GM23338 (cell line): Measurements from ENCODE around the gene AOPEP. TPM values are rescaled to one million over a fixed set of nuclear protein-coding genes. Genes with fewer than 3 reads are reported as not detected.

Source experiments
- ATAC-seq: fragments of 200-7000 bp; cut with Tn5 transposase; 3 replicates; pipeline ENCODE4 v1.9.1; 2020
- DNase-seq: peaks from one replicate; pipeline ENCODE4 v3.0.0-alpha.2; 2015; ENCODE audit warnings: low spot score
- H2AFZ ChIP-seq: fragments of 200-600 bp; sonication (generic); 2 replicates; pipeline ENCODE4 v1.8.0; 2016; ENCODE audit warnings: antibody characterized with exemption, mild to moderate bottlenecking, moderate library complexity
- H3F3A ChIP-seq: fragments of 200-600 bp; sonication (generic); replicated peaks from 2 replicates; pipeline ENCODE4 v1.8.0; 2017; ENCODE audit warnings: antibody characterized with exemption, mixed run types, low read depth
- H3K27ac ChIP-seq: fragments of 200-600 bp; sonication (generic); 2 replicates; pipeline ENCODE4 v1.6.1; 2016; ENCODE audit warnings: low read depth
- H3K27me3 ChIP-seq: fragments of 200-600 bp; sonication (generic); 2 replicates; pipeline ENCODE4 v1.8.0; 2016; ENCODE audit warnings: mild to moderate bottlenecking, mixed run types, moderate library complexity; ENCODE audit not compliant: insufficient read depth
- H3K36me3 ChIP-seq: fragments of 200-600 bp; sonication (generic); 2 replicates; pipeline ENCODE4 v1.8.0; 2016; ENCODE audit warnings: mild to moderate bottlenecking; ENCODE audit not compliant: insufficient read depth
- H3K4me1 ChIP-seq: fragments of 200-600 bp; sonication (generic); 2 replicates; pipeline ENCODE4 v1.8.0; 2016; ENCODE audit warnings: mild to moderate bottlenecking, moderate library complexity; ENCODE audit not compliant: insufficient read depth
- H3K4me2 ChIP-seq: fragments of 200-600 bp; sonication (generic); 2 replicates; pipeline ENCODE4 v1.7.1; 2017; ENCODE audit warnings: mixed run types
- H3K4me3 ChIP-seq: fragments of 200-600 bp; sonication (generic); 2 replicates; pipeline ENCODE4 v1.6.1; 2016; ENCODE audit warnings: mixed run types
- H3K79me2 ChIP-seq: fragments of 200-600 bp; sonication (generic); replicated peaks from 2 replicates; pipeline ENCODE4 v1.8.0; 2017; ENCODE audit warnings: mild to moderate bottlenecking; ENCODE audit not compliant: insufficient read depth
- H3K9me2 ChIP-seq: fragments of 200-600 bp; sonication (generic); 2 replicates; pipeline ENCODE4 v1.8.0; 2017; ENCODE audit not compliant: insufficient read depth
- H4K20me1 ChIP-seq: fragments of 200-600 bp; sonication (generic); replicated peaks from 2 replicates; pipeline ENCODE4 v1.8.0; 2017; ENCODE audit warnings: mild to moderate bottlenecking; ENCODE audit not compliant: insufficient read depth
- H3K27ac Mint-ChIP-seq: 2 replicates; pipeline ENCODE4 v1.8.0; 2020; ENCODE audit warnings: inconsistent platforms, mild to moderate bottlenecking, moderate library complexity, mixed read lengths
- H3K27me3 Mint-ChIP-seq: 3 replicates; pipeline ENCODE4 v1.8.0; 2022; ENCODE audit warnings: low read depth, mild to moderate bottlenecking, moderate library complexity, mixed read lengths, inconsistent platforms; ENCODE audit not compliant: insufficient read depth, poor library complexity
- H3K36me3 Mint-ChIP-seq: 3 replicates; pipeline ENCODE4 v1.8.0; 2021; ENCODE audit warnings: low read depth, mild to moderate bottlenecking, inconsistent platforms, moderate library complexity, mixed read lengths
- H3K4me1 Mint-ChIP-seq: 3 replicates; pipeline ENCODE4 v1.8.0; 2020; ENCODE audit warnings: mild to moderate bottlenecking, inconsistent platforms, mixed read lengths
- H3K4me3 Mint-ChIP-seq: 3 replicates; pipeline ENCODE4 v1.8.0; 2021; ENCODE audit warnings: moderate library complexity, mild to moderate bottlenecking, inconsistent platforms, mixed read lengths
- H3K9me3 Mint-ChIP-seq: 3 replicates; pipeline ENCODE4 v1.8.0; 2020; ENCODE audit warnings: moderate library complexity, mild to moderate bottlenecking, inconsistent platforms, mixed read lengths
- CREB1 ChIP-seq: fragments of 250-450 bp; sonication (Bioruptor Pico); IDR thresholded peaks from 2 replicates; pipeline ENCODE4 v1.5.0; 2020; ENCODE audit warnings: low read depth, mild to moderate bottlenecking, moderate library complexity
- EZH2 ChIP-seq: fragments of 200-600 bp; sonication (generic); IDR thresholded peaks from one replicate; pipeline ENCODE4 v1.8.0; 2017; ENCODE audit warnings: antibody characterized with exemption, mild to moderate bottlenecking, low read depth; ENCODE audit not compliant: unreplicated experiment
- EZH2phosphoT487 ChIP-seq: fragments of 200-600 bp; sonication (generic); IDR thresholded peaks from one replicate; pipeline ENCODE4 v1.8.1; 2018; ENCODE audit warnings: antibody characterized with exemption; ENCODE audit not compliant: unreplicated experiment
- JUNB ChIP-seq: IDR thresholded peaks from one replicate; pipeline ENCODE4 v1.6.1; 2016; ENCODE audit warnings: antibody characterized with exemption; ENCODE audit not compliant: unreplicated experiment
- NANOG ChIP-seq: IDR thresholded peaks from 2 replicates; pipeline ENCODE4 v1.6.1; 2016; ENCODE audit warnings: antibody characterized with exemption, borderline replicate concordance
- POLR2AphosphoS5 ChIP-seq: IDR thresholded peaks from 2 replicates; pipeline ENCODE4 v1.6.1; 2016; ENCODE audit warnings: antibody characterized with exemption, low read depth
- STAT1 ChIP-seq: IDR thresholded peaks from one replicate; pipeline ENCODE4 v1.6.1; 2016; ENCODE audit warnings: antibody characterized with exemption; ENCODE audit not compliant: unreplicated experiment
- ZNF114 ChIP-seq: fragments of 250-450 bp; sonication (Bioruptor Pico); IDR thresholded peaks from 2 replicates; pipeline ENCODE4 v1.5.0; 2020; ENCODE audit warnings: mild to moderate bottlenecking, moderate library complexity
- ZNF331 ChIP-seq: fragments of 250-450 bp; sonication (Bioruptor Pico); IDR thresholded peaks from 2 replicates; pipeline ENCODE4 v1.5.0; 2020; ENCODE audit warnings: low read depth, mild to moderate bottlenecking, moderate library complexity
- polyA plus RNA-seq: library from polyadenylated mRNA; unstranded; fragments of >200 nt; fragmentation: Nextera tagmentation; extraction: Ambion mirVana; gene quantifications from 2 replicates; pipeline ENCODE4 v1.2.1, GENCODE V29; 2016
- total RNA-seq: library from RNA; depleted of rRNA; stranded (reverse); fragments of >200 nt; shearing (Covaris generic); gene quantifications from 2 replicates; pipeline ENCODE4 v1.2.3, GENCODE V29; 2014
- TF ChIP-seq, protein P1 (sequence below): IDR thresholded peaks from one replicate; pipeline ENCODE4 v1.6.1; 2018; ENCODE audit warnings: antibody characterized with exemption; ENCODE audit not compliant: unreplicated experiment
- TF ChIP-seq, protein P2 (sequence below), 2 experiments: fragments of 200-600 bp in 1 of 2; sonication (generic) in 1 of 2; conservative IDR thresholded peaks; 2 replicates each; pipeline versions ENCODE4 v1.5.1 to v1.6.1; 2016 to 2017; ENCODE audit warnings: antibody characterized with exemption in 2 of 2, low read depth in 2 of 2, mild to moderate bottlenecking in 2 of 2, moderate library complexity in 1 of 2
- TF ChIP-seq, protein P3 (sequence below): IDR thresholded peaks from 2 replicates; pipeline ENCODE4 v1.6.1; 2016; ENCODE audit warnings: antibody characterized with exemption
- TF ChIP-seq, protein P4 (sequence below): fragments of 250-450 bp; sonication (Bioruptor Pico); IDR thresholded peaks from 2 replicates; pipeline ENCODE4 v1.5.0; 2020; ENCODE audit warnings: mild to moderate bottlenecking, moderate library complexity

Gene AOPEP
- total and polyA plus RNA-seq, 2 experiments from 2014 or later: 7.0 to 16.5 TPM

DNA sequence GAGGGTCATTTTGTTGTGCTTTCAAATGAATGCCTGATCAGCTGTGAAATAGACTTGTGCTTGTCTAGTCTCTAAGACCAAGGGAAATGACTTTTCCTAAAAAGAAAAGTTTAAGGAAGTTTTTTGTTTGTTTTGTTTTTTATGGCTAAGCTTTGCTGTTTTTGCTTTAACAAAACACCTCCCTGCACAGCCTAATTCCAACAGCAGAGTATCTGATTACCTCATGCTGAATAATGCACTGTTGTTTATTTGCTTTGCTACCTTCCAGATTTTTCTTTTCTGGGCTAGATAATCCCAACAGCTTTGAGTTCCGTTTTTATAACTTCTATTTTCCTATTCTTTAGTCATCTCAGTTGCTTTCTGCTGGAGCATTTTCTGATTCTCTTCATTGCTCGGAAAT, 95.8 kb downstream of the AOPEP start (continued):
- no peak for TF ChIP-seq STAT1
- TF ChIP-seq NANOG: no peak
- TF ChIP-seq EZH2phosphoT487: no peak
- no peak for TF ChIP-seq POLR2AphosphoS5
- no peak for TF ChIP-seq ZNF114
- TF ChIP-seq, protein P1, sequence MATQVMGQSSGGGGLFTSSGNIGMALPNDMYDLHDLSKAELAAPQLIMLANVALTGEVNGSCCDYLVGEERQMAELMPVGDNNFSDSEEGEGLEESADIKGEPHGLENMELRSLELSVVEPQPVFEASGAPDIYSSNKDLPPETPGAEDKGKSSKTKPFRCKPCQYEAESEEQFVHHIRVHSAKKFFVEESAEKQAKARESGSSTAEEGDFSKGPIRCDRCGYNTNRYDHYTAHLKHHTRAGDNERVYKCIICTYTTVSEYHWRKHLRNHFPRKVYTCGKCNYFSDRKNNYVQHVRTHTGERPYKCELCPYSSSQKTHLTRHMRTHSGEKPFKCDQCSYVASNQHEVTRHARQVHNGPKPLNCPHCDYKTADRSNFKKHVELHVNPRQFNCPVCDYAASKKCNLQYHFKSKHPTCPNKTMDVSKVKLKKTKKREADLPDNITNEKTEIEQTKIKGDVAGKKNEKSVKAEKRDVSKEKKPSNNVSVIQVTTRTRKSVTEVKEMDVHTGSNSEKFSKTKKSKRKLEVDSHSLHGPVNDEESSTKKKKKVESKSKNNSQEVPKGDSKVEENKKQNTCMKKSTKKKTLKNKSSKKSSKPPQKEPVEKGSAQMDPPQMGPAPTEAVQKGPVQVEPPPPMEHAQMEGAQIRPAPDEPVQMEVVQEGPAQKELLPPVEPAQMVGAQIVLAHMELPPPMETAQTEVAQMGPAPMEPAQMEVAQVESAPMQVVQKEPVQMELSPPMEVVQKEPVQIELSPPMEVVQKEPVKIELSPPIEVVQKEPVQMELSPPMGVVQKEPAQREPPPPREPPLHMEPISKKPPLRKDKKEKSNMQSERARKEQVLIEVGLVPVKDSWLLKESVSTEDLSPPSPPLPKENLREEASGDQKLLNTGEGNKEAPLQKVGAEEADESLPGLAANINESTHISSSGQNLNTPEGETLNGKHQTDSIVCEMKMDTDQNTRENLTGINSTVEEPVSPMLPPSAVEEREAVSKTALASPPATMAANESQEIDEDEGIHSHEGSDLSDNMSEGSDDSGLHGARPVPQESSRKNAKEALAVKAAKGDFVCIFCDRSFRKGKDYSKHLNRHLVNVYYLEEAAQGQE: no peak
- no peak for TF ChIP-seq CREB1 (CRISPR knock-in tag)
- no peak for TF ChIP-seq EZH2
- no peak for TF ChIP-seq JUNB

DNA sequence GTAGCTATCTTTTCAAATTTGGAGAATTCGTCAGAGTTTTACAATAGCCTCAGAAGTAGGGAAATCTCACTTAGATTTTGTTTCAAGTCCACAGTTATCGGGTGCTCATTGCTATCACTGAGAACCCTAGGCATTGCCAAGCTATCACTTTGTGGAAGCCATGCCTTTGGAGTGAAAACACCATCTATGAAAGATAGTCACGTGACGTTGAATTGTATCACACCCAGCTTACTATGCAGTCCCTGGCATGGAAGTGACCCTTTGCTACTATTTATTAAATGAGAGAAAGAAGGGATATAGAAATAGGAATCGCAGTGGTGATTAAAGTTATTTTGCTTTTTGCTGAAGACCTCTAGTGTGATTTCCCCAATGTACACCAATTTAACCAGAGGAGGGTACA, 97.2 kb downstream of the AOPEP start:
- Histone ChIP-seq H3K27ac (no peak overlapping the region), H3K79me2 (no peaks in the 10 kb centered on the region), H3K4me2 (no peak overlapping the region), H3K9me2 (no peaks in the 10 kb centered on the region), H3K4me3 (no peak overlapping the region), H3F3A (no peaks in the 10 kb centered on the region), H3K36me3 (no peaks in the 10 kb centered on the region), H4K20me1 (no peaks in the 10 kb centered on the region; the same call in 1 of the 2 replicates), H3K4me1 (peaks cover 16% of the 10 kb centered on the region), H2AFZ (no peak overlapping the region), H3K27me3 (no peaks in the 10 kb centered on the region)
- Mint-ChIP-seq H3K36me3 (0 out of 3 replicates have a peak, but pooled peaks cover 5% of the 10 kb centered on the region), H3K27me3 (no peaks in the 10 kb centered on the region), H3K4me1 (peaks cover 43% of the 10 kb centered on the region), H3K27ac (no peak overlapping the region), H3K9me3 (no peaks in the 10 kb centered on the region), H3K4me3 (no peak overlapping the region)
- no peak for DNase-seq
- ATAC-seq: no peak
- no peak for TF ChIP-seq STAT1
- no peak for TF ChIP-seq NANOG
- no peak for TF ChIP-seq ZNF331 (CRISPR knock-in tag)
- no peak for TF ChIP-seq EZH2
- TF ChIP-seq, protein P2, sequence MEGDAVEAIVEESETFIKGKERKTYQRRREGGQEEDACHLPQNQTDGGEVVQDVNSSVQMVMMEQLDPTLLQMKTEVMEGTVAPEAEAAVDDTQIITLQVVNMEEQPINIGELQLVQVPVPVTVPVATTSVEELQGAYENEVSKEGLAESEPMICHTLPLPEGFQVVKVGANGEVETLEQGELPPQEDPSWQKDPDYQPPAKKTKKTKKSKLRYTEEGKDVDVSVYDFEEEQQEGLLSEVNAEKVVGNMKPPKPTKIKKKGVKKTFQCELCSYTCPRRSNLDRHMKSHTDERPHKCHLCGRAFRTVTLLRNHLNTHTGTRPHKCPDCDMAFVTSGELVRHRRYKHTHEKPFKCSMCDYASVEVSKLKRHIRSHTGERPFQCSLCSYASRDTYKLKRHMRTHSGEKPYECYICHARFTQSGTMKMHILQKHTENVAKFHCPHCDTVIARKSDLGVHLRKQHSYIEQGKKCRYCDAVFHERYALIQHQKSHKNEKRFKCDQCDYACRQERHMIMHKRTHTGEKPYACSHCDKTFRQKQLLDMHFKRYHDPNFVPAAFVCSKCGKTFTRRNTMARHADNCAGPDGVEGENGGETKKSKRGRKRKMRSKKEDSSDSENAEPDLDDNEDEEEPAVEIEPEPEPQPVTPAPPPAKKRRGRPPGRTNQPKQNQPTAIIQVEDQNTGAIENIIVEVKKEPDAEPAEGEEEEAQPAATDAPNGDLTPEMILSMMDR (conservative IDR thresholded peaks at IDR 0.05; ENCODE audit: low read depth in 2 of 2): no peak
- TF ChIP-seq, protein P3, sequence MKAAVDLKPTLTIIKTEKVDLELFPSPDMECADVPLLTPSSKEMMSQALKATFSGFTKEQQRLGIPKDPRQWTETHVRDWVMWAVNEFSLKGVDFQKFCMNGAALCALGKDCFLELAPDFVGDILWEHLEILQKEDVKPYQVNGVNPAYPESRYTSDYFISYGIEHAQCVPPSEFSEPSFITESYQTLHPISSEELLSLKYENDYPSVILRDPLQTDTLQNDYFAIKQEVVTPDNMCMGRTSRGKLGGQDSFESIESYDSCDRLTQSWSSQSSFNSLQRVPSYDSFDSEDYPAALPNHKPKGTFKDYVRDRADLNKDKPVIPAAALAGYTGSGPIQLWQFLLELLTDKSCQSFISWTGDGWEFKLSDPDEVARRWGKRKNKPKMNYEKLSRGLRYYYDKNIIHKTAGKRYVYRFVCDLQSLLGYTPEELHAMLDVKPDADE: no peak
- TF ChIP-seq ZNF114: no peak
- no peak for TF ChIP-seq JUNB
- TF ChIP-seq, protein P4, sequence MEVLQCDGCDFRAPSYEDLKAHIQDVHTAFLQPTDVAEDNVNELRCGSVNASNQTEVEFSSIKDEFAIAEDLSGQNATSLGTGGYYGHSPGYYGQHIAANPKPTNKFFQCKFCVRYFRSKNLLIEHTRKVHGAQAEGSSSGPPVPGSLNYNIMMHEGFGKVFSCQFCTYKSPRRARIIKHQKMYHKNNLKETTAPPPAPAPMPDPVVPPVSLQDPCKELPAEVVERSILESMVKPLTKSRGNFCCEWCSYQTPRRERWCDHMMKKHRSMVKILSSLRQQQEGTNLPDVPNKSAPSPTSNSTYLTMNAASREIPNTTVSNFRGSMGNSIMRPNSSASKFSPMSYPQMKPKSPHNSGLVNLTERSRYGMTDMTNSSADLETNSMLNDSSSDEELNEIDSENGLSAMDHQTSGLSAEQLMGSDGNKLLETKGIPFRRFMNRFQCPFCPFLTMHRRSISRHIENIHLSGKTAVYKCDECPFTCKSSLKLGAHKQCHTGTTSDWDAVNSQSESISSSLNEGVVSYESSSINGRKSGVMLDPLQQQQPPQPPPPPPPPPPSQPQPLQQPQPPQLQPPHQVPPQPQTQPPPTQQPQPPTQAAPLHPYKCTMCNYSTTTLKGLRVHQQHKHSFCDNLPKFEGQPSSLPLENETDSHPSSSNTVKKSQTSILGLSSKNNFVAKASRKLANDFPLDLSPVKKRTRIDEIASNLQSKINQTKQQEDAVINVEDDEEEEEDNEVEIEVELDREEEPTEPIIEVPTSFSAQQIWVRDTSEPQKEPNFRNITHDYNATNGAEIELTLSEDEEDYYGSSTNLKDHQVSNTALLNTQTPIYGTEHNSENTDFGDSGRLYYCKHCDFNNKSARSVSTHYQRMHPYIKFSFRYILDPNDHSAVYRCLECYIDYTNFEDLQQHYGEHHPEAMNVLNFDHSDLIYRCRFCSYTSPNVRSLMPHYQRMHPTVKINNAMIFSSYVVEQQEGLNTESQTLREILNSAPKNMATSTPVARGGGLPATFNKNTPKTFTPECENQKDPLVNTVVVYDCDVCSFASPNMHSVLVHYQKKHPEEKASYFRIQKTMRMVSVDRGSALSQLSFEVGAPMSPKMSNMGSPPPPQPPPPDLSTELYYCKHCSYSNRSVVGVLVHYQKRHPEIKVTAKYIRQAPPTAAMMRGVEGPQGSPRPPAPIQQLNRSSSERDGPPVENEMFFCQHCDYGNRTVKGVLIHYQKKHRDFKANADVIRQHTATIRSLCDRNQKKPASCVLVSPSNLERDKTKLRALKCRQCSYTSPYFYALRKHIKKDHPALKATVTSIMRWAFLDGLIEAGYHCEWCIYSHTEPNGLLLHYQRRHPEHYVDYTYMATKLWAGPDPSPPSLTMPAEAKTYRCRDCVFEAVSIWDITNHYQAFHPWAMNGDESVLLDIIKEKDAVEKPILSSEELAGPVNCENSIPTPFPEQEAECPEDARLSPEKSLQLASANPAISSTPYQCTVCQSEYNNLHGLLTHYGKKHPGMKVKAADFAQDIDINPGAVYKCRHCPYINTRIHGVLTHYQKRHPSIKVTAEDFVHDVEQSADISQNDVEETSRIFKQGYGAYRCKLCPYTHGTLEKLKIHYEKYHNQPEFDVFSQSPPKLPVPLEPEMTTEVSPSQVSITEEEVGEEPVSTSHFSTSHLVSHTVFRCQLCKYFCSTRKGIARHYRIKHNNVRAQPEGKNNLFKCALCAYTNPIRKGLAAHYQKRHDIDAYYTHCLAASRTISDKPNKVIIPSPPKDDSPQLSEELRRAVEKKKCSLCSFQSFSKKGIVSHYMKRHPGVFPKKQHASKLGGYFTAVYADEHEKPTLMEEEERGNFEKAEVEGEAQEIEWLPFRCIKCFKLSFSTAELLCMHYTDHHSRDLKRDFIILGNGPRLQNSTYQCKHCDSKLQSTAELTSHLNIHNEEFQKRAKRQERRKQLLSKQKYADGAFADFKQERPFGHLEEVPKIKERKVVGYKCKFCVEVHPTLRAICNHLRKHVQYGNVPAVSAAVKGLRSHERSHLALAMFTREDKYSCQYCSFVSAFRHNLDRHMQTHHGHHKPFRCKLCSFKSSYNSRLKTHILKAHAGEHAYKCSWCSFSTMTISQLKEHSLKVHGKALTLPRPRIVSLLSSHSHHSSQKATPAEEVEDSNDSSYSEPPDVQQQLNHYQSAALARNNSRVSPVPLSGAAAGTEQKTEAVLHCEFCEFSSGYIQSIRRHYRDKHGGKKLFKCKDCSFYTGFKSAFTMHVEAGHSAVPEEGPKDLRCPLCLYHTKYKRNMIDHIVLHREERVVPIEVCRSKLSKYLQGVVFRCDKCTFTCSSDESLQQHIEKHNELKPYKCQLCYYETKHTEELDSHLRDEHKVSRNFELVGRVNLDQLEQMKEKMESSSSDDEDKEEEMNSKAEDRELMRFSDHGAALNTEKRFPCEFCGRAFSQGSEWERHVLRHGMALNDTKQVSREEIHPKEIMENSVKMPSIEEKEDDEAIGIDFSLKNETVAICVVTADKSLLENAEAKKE (CRISPR knock-in tag): no peak
- no peak for TF ChIP-seq EZH2phosphoT487
- no peak for TF ChIP-seq CREB1 (CRISPR knock-in tag)
